GM12891 (cell line): ENCODE measurements around the gene RAB8B.

Experiments
- PAX5 ChIP-seq: IDR thresholded peaks from 2 replicates; pipeline ENCODE4 v1.6.1; 2011; ENCODE audit warnings: low read length, moderate library complexity, mild to moderate bottlenecking; ENCODE audit not compliant: insufficient read depth, severe bottlenecking
- POLR2A ChIP-seq: IDR thresholded peaks from 2 replicates; pipeline ENCODE4 v1.6.1; 2011; ENCODE audit warnings: low read depth, low read length, control low read depth
- POLR2AphosphoS5 ChIP-seq: IDR thresholded peaks from 2 replicates; pipeline ENCODE4 v1.6.1; 2011; ENCODE audit warnings: low read depth, low read length, control low read depth
- POU2F2 ChIP-seq: IDR thresholded peaks from 2 replicates; pipeline ENCODE4 v1.6.1; 2011; ENCODE audit warnings: low read depth, mild to moderate bottlenecking, control low read depth, low read length, moderate library complexity
- SPI1 ChIP-seq: IDR thresholded peaks from 2 replicates; pipeline ENCODE4 v1.6.1; 2011; ENCODE audit warnings: low read depth, low read length, control low read depth
- TAF1 ChIP-seq: IDR thresholded peaks from 2 replicates; pipeline ENCODE4 v1.6.1; 2011; ENCODE audit warnings: low read depth, low read length, control low read depth

DNA sequence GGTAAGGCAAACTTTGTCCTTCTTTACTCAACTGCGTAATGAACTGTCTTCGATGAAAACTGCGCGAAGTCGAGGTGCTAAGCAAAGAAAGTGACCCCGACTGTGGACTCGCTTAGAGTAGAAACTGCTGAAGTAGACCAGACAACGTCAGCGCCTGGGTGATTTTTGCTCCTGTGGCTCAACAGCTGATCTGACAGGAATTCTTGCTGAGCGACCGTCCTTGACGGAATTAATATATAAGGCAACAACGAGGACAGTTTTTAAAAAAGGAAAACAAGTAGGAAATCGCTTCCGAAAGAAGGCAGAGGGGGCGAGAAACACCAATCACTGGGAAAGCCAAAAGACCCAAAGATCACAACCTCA lies 32.7 kb upstream of the RAB8B start:
- TF ChIP-seq POLR2AphosphoS5 (no peak), POLR2A (no peak), POU2F2 (no peak), TAF1 (no peak), SPI1 (no peak), PAX5 (no peak)
